NCI-H1105 treated with DMSO at 0.1 percent for 48 hours (cell line): ENCODE measurements around the gene MTMR8.
"Not testable (repeated sequence)": the region's sequence is repeated elsewhere in the genome, so short reads cannot be mapped to it uniquely, and the experiment has no call there.

Experiments used
- DNase-seq: peaks from one replicate; lab custom pipeline; 2025; lab: John Stamatoyannopoulos, UW

The MTMR8 gene

DNA sequence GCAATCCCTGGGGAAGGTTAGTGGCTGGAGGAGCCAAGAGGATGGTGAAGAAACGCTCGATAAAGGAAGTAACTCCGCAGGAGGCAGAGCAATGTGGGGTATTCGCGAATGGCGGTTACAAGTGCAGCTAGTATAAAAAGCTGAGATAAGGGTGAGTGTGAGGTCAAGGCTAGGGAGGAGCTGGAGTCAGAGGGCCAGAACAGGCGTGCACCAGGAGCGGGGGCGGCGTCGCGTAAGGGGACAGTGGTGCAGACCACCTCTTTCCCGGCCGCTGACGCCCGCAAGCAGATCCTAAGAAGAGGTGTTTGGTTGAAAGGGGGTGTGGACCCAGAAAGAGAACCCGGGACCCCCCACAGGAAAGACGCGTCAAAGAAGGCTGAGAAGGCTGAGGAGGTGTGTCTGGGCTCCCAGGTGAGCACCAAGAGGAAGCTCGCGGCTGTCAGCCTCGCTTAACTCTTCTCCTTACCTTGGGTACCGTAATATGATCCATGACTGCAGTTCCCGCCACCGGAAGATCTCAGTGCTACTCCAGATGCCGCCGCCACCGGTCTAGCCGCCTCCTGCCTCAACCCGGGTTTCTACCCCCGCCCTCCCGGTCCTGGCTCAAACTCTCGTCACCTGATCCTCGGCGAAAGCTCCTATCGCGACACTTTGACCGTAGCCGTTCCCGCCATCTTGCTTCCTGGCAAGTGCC is at the start of gene MTMR8:
MTMR8 (minus strand) TSS at position 579 of the 694 bp plus-strand sequence; CDS start at position 490, 89 bp downstream.
- DNase-seq: peak; percentile 55

DNA sequence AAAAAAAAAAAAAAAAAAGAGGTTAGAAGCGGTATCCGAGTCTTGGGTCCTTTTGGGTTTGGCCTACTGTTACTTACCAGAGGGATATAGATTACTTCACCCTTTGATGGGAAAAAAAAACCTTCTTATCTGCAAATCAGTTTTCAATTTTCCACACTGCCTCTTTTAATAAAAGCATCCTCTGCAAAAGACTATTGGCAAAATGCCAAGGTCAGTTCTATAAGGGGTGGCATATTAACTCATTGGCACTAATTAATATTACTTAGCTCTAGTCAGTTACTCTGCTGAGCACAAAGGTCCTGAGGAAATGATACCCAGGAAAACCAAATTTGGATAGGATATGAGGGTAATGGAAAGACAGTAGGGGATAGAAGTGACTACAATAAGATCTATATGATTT is 44.3 kb upstream of the MTMR8 start:
- DNase-seq: no peak

- DNase-seq: no peak
These were observed 42.4 kb upstream of the MTMR8 start for GRCh38 chrX:64437665-64438064.

- DNase-seq: no peak
These were observed 42.0 kb upstream of the MTMR8 start for GRCh38 chrX:64437218-64437617.

- DNase-seq: no peak
These were observed 33.1 kb upstream of the MTMR8 start for GRCh38 chrX:64428371-64428770.

GRCh38 chrX:64427787-64428186 is 32.5 kb upstream of the MTMR8 start:
- no peak for DNase-seq

DNA sequence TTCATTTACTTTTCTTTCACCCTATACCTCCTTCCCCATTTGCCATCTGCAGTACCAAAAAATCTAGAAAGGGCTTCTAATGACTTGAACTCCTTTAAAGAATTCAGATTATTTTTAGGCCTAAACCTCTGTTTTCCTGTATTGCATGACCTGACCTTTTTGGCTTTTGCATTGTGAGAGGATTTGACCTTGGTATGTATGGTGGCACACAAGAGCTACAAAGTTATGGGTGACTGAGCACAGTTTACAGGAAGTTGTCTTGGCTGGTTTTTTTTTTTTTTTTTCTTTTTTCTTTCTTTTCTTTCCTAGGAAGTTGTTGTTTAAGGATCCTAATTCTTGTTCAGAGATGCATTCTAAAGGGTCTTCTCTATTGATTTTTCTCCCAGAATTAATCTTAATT is 32.0 kb upstream of the MTMR8 start:
- no peak for DNase-seq

DNA sequence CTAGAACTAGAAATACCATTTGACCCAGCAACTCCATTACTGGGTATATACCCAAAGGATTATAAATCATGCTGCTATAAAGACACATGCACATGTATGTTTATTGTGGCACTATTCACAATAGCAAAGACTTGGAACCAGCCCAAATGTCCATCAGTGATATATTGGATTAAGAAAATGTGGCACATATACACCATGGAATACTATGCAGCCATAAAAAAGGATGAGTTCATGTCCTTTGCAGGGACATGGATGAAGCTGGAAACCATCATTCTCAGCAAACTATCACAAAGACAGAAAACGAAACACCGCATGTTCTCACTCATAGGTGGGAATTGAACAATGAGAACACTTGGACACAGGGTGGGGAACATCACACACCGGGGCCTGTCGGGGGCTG is 14.5 kb upstream of the MTMR8 start:
- DNase-seq: not testable (repeated sequence)

DNA sequence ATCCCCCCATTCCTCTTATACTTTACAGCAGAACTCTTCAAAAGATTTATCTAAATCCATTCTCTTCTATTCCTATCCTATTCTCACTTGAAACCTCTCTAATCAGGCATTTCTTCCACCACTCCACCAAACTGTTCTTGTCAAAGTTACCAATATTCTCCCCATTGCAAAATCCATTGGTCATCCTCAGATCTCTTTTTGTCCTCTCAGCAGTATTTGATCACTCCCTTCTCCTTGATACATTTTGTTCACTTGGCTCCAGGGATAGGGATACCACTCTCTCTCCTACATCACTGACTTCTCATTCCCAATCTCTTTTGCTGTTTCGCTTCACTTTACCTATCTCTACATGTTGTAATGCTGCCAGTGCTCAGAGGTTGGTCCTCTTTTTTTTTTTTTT is 2.8 kb upstream of the MTMR8 start:
- no peak for DNase-seq

DNA sequence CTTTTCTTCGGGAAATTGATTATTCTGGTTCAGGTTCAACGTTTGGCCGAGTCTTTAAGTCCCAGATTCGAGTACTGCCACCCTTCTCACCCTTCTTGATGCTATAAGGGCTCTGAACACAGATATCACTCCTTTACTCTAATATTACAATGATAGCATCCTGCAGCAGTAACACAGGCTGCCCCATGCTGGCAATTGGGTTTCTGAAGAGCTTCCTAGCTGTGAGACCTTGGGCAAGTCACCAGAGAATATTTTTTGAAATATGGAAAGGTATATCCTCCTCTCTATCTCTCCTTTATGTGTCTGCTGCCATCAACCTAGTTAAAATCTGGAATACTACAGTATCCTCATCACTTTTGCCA is 297 bp upstream of the MTMR8 start:
- DNase-seq: no peak

- no peak for DNase-seq
These were observed 986 bp downstream of the MTMR8 start for GRCh38 chrX:64394059-64394873.

DNA sequence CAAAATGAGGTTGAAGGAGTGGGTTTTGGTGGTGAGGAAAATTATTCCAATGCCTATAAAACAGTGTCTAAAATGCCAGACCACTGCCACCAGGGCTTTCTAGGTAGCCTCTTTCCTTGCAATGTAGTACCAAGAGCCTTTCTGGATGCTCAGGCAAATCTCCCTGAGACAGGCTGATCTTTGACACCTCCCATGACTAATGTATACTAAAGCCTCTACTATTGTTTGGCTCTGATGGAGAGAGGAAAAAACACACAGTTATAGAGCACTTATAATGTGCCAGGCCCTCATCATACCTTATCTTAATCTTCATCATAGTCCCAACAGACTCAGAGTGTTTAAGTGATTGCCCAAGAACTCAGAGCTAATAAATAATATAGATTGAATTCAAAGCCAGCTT is 5.8 kb downstream of the MTMR8 start:
- DNase-seq: no peak

GRCh38 chrX:64380789-64381188 is 14.5 kb downstream of the MTMR8 start:
- DNase-seq: not testable (repeated sequence)

- no peak for DNase-seq
These were observed 15.3 kb downstream of the MTMR8 start for GRCh38 chrX:64379924-64380323.

GRCh38 chrX:64377753-64378152 is 17.5 kb downstream of the MTMR8 start:
- DNase-seq: no peak

- DNase-seq: no peak
These were observed 43.2 kb downstream of the MTMR8 start for GRCh38 chrX:64352081-64352480.

- no peak for DNase-seq
These were observed 44.7 kb downstream of the MTMR8 start for GRCh38 chrX:64350521-64350920.

GRCh38 chrX:64350047-64350446 is 45.2 kb downstream of the MTMR8 start:
- no peak for DNase-seq

GRCh38 chrX:64342811-64343210 is 52.4 kb downstream of the MTMR8 start:
- no peak for DNase-seq

DNA sequence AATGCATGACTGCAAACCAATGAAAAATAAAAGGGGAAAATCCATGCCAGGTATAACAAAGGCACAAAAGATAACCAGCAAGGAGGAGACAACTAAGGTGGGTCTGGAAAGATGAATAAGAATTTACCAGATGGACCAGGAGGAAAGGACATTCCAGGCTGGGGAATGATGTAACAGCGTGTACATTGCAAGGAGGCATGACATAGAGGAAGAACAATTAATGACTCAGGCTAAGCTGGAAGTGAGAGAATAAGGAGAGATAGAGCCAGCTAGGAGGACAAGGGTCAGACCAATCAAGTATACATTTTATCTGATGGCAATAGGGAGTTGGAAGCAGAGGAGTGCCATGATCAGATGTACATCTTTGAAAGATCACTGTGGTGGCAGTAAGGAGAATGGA is 57.0 kb downstream of the MTMR8 start:
- no peak for DNase-seq

GRCh38 chrX:64334467-64334866 is 60.8 kb downstream of the MTMR8 start:
- no peak for DNase-seq

- no peak for DNase-seq
These were observed 65.0 kb downstream of the MTMR8 start for GRCh38 chrX:64330284-64330683.

GRCh38 chrX:64321507-64321906 is 73.7 kb downstream of the MTMR8 start:
- no peak for DNase-seq

DNA sequence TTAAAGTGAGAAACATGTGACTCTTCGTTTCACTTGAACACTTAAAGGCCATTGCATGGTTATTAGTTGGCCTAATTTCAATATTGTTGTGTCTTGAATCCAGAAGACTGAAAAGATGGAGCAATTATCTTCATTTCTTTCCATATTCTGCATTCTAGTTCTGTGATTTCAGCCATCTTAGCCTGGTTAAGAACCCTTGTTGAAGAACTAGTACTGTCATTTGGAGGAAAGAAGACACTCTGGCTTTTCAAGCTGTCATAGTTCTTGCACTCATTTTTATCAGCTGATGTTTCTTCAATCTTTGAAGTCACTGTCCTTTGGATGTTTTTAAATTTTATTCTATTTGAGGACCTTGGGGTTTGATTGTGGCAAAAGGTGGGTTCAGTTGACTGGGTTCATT is 81.6 kb downstream of the MTMR8 start:
- no peak for DNase-seq
